ENCODE data around the gene TSPAN11.

- no peak for TF ChIP-seq CTCF (IDR thresholded peaks at IDR 0.05)
- TF ChIP-seq POLR2A (IDR thresholded peaks at IDR 0.05): no peak
Observed at GRCh38 chr12:30996752-30997151, 70.2 kb downstream of the TSPAN11 start.

Measured in suprapubic skin (tissue), 3 donors.